Activated naive CD4-positive, alpha-beta T cell (primary cell): ENCODE measurements around the gene IL3.

ENCODE experiments used
- DNase-seq, 4 experiments: peaks; one replicate each; lab custom pipeline; 2025; lab: John Stamatoyannopoulos, UW

The IL3 gene

DNA sequence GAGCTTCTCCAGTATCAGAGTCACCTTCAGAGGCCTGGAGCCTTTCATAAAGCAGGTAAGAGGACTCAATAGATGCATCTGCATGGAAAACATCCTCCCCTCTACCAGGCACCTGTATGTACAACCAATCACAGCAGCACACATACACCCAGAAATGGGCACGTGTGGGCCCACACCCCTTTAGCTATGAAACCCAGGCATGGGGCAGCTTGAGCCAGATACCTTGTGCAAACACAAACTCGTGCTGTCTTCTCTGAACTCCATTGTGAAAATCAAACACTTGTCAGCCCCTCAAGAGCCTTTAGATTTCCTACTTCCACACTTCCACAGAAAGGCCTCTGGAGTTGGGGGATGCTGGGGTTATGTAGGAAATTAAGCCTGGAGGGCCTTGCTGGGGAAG, 12.1 kb downstream of the IL3 start:
- DNase-seq: no peak

DNA sequence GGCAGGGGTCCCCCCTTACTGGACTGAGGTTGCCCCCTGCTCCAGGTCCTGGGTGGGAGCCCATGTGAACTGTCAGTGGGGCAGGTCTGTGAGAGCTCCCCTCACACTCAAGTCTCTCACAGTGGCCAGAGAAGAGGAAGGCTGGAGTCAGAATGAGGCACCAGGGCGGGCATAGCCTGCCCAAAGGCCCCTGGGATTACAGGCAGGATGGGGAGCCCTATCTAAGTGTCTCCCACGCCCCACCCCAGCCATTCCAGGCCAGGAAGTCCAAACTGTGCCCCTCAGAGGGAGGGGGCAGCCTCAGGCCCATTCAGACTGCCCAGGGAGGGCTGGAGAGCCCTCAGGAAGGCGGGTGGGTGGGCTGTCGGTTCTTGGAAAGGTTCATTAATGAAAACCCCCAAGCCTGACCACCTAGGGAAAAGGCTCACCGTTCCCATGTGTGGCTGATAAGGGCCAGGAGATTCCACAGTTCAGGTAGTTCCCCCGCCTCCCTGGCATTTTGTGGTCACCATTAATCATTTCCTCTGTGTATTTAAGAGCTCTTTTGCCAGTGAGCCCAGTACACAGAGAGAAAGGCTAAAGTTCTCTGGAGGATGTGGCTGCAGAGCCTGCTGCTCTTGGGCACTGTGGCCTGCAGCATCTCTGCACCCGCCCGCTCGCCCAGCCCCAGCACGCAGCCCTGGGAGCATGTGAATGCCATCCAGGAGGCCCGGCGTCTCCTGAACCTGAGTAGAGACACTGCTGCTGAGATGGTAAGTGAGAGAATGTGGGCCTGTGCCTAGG, 13.0 kb downstream of the IL3 start, which contains the start of gene CSF2:
Gene CSF2, plus strand, starts transcription at position 559 of the 783 bp plus-strand sequence. Its CDS starts 35 bp downstream, at position 594.
- no peak for DNase-seq

- DNase-seq: no peak
Observed at GRCh38 chr5:132074091-132074771, 13.8 kb downstream of the IL3 start.

DNA sequence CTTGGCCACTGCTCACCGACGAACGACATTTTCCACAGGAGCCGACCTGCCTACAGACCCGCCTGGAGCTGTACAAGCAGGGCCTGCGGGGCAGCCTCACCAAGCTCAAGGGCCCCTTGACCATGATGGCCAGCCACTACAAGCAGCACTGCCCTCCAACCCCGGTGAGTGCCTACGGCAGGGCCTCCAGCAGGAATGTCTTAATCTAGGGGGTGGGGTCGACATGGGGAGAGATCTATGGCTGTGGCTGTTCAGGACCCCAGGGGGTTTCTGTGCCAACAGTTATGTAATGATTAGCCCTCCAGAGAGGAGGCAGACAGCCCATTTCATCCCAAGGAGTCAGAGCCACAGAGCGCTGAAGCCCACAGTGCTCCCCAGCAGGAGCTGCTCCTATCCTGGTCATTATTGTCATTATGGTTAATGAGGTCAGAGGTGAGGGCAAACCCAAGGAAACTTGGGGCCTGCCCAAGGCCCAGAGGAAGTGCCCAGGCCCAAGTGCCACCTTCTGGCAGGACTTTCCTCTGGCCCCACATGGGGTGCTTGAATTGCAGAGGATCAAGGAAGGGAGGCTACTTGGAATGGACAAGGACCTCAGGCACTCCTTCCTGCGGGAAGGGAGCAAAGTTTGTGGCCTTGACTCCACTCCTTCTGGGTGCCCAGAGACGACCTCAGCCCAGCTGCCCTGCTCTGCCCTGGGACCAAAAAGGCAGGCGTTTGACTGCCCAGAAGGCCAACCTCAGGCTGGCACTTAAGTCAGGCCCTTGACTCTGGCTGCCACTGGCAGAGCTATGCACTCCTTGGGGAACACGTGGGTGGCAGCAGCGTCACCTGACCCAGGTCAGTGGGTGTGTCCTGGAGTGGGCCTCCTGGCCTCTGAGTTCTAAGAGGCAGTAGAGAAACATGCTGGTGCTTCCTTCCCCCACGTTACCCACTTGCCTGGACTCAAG, 14.6 kb downstream of the IL3 start:
- no peak for DNase-seq

DNA sequence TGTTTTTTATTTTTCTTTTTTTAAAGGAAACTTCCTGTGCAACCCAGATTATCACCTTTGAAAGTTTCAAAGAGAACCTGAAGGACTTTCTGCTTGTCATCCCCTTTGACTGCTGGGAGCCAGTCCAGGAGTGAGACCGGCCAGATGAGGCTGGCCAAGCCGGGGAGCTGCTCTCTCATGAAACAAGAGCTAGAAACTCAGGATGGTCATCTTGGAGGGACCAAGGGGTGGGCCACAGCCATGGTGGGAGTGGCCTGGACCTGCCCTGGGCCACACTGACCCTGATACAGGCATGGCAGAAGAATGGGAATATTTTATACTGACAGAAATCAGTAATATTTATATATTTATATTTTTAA, 15.2 kb downstream of the IL3 start:
- DNase-seq: no peak

DNA sequence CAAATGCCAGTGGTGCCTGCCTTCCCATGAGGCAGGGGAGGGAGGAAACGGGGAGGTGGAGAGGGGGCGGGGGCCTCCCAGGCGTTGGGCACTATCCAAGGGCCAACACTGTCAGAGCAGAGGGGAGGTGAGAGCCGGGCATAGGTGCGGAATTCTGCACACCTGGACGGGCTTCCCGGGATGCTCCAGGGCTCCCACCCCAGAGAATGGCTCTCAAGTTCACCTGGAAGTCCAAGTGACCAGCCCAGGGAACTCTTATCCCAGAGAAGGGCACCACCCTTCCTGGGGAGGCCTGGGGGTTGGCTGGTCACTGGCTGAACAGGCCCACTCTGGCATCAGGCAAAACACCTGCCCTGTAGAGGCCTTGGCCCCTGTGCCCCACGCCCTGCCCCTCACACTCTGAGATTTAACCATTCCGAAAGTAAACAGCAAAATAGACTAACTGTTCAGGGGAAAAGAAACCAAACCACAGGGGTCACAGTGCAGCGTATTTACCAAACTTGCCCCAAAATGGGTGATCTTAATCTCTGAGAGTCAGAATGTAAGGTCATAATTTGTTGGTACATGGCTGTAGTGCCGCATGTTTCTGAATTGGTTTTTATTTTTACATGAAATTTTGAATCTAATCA, 15.9 kb downstream of the IL3 start:
- no peak for DNase-seq

GRCh38 chr5:132076983-132077382, 16.5 kb downstream of the IL3 start:
- DNase-seq: no peak

GRCh38 chr5:132079081-132079480, 18.6 kb downstream of the IL3 start:
- no peak for DNase-seq

DNA sequence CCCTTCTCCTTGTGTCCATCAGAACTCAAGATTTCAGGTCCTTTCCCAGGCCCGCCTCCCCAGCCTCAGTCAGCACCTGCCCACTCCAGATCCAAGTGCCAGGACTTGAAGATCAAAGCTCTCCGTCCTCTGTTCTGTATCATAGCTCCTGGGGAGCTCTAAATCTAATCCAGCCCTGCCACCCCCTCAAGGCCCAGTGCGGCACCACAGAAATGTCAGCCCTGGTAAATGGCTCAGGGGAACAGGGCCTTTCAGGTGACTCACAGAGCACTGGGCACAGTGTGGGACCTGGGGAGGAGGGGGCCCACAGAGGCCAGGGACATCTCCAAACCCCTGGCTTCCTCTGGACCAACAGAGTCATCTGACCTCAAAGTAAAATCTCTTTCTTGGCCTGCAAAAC, 19.2 kb downstream of the IL3 start:
- DNase-seq: no peak

- DNase-seq: no peak
Observed at GRCh38 chr5:132080595-132080994, 20.1 kb downstream of the IL3 start.

DNA sequence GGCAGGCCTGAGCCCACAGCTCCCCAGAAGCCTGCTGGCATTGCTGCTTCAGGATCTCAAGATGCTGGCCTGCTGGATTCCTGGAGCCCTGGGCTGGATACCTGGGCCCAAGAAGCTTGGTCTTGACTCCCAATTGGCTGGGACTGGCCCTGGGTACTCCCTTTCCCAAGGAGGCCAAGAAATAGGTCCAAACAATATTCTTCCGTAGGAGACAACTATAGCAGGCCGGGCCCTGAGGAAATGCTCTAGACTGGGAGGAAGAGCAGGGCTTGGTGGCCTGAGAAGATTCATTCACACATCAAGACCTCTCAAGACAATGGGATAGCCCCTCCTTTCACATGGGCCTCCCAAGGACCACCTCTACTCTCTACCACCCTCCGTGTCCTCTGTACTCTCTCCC, 21.0 kb downstream of the IL3 start:
- no peak for DNase-seq

GRCh38 chr5:132082329-132083023, 22.0 kb downstream of the IL3 start:
- no peak for DNase-seq

GRCh38 chr5:132083071-132083678, 22.7 kb downstream of the IL3 start:
- DNase-seq: no peak

GRCh38 chr5:132085686-132086085, 25.2 kb downstream of the IL3 start:
- no peak for DNase-seq

DNA sequence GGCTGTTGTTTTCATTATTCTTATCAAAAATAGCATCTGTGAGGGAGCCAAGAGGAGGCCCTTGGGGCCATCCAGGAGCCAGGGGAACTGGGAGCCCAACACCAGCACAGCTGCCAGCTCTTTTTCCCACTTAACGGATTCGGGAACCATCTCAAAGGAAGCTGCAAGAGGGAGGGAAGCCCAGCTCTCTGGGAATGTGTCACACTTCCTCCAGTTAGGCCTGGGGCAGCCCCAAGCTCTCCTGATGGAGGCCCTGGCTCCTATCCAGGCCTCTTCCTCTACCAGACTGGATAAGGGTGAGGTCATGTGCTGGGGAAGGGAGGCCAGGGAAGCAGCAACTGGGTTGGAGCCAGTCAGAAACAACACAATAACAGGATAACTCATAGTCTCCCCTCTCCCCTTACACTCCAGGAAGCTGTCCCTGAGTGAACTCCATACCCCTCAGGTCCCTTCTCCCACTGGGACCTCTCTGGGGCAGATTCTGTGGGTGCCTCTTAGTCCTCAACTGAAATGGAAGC, 25.9 kb downstream of the IL3 start:
- no peak for DNase-seq

- no peak for DNase-seq
Observed at GRCh38 chr5:132087176-132087575, 26.7 kb downstream of the IL3 start.

GRCh38 chr5:132087661-132088060, 27.2 kb downstream of the IL3 start:
- no peak for DNase-seq

DNA sequence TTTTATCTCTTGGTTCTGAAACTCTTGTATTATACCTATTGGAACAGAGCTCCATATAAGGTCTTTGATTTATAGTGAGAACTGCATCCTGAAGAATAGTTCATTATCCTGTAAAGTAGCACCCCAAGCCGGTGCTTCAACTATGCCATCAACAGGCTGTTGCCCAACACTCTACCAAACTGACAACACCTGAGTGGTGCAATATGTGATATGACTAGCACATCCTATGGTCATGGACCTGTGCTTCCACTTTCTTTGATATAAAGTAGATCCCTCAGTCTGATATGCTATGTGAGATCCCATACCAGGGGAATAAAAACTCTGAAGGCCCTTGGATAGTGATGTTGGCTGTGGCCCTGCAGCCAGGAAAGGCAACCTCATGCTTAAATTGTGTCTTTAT, 28.9 kb downstream of the IL3 start:
- DNase-seq: no peak

DNA sequence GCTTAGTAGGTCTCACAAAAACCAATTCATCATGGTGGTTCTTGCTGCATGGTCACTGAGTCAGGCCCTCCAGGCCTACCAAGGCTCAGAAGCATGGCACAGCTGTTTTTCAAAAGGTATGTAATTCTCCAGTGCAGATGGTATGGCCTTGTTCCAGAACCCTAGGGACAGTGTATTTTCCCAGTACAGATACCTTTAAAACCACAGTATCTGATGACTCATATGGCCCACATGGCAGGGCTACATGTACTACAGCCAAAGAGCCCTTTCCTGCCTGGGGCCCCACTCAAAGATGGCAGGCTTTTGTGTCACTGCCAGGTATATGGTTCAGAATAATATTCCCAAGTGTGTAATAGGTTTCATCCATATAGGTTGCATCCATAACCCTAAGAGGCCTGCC, 29.7 kb downstream of the IL3 start:
- DNase-seq: no peak

DNA sequence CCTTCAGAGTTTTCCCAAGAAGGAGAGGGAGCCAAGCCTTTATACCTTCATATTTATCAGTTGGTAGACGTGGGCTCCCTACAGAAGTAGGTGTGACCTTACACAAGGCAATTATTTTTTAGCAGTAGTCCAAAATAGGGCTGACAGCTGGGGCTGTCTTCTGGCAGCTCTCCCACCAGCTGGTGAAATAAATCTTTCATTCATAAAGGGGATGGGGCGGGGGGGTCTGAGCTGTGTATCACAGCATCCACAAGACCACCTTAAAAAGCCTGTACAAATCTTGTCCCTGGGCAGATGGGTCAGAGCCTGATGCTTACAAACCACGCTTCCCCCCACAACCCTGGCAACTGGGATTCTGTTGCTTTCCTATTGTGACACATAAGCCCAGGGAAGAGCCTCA, 32.8 kb downstream of the IL3 start:
- DNase-seq: no peak
